Measurements from ENCODE around the gene CACNA2D4. TPM values are rescaled to one million over a fixed set of nuclear protein-coding genes. Genes with fewer than 3 reads are reported as not detected.

Gene CACNA2D4
- total and polyA plus RNA-seq, 4 donors: 1.5 to 12.6 (median 7.3) TPM

DNA sequence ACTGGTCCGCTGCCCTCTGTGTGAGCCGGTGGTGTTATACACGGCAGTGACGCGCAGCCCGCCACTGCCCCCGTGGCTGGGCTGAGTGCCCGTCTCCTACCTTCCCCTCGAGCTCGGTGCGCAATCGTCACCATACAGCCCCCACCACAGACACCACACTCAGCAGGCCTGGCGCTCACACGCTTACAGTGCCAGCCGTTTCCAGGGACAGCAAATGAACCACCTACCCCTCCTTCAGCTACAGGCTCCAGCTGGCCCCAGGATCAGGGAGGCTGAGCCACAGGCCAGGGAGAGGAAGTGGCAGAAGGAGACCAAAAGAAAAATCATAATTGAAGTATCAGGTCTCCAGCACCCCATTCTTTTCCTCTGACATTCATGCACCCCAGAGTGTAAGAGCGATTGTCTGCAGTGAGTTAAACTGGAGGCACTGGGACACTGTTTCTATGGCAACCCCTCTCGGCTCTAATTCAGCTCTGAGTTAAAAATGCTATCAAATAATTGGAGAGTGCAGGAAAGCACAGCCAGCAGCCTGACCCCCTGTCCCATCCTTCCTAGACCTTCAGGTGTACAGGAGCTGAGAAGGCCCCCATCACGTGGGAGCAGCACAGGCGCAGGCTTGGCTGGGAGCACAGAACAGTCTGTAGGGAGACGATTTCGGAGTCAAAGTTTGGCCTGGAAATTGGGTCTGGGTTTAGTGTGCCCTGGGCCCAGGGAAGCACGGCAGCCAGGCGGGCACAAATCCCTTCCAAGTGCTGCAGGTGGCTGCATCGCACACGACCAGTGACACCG lies 80.1 kb downstream of the CACNA2D4 start:
- Histone ChIP-seq H3K9me3 (ENCODE audit: control insufficient read depth in 4 of 4, insufficient read depth in 3 of 4, low read length in 3 of 4) (peaks cover 0 to 6% (median 0%) of the 10 kb centered on the region in 4 donors), H3K27me3 (ENCODE audit: control insufficient read depth in 3 of 3, insufficient read depth in 3 of 3, low read length in 2 of 3) (peaks cover 0 to 3% (median 0%) of the 10 kb centered on the region in 3 donors), H3K27ac (ENCODE audit: low read depth in 1 of 2, low read length in 1 of 2) (no peak overlapping the region), H3K36me3 (ENCODE audit: control insufficient read depth in 4 of 4, insufficient read depth in 4 of 4, low read length in 4 of 4) (no peaks in the 10 kb centered on the region), H3K9ac (ENCODE audit: insufficient read depth in 1 of 2, low read length in 2 of 2) (no peak overlapping the region), H3K4me3 (no peak overlapping the region), H3K4me1 (ENCODE audit: control insufficient read depth in 5 of 5, insufficient read depth in 5 of 5, low read length in 5 of 5) (no peaks in the 10 kb centered on the region)
- DNase-seq (no peak), ATAC-seq (ENCODE audit: insufficient read depth, low FRiP score) (no peak)
- TF ChIP-seq, protein P1, sequence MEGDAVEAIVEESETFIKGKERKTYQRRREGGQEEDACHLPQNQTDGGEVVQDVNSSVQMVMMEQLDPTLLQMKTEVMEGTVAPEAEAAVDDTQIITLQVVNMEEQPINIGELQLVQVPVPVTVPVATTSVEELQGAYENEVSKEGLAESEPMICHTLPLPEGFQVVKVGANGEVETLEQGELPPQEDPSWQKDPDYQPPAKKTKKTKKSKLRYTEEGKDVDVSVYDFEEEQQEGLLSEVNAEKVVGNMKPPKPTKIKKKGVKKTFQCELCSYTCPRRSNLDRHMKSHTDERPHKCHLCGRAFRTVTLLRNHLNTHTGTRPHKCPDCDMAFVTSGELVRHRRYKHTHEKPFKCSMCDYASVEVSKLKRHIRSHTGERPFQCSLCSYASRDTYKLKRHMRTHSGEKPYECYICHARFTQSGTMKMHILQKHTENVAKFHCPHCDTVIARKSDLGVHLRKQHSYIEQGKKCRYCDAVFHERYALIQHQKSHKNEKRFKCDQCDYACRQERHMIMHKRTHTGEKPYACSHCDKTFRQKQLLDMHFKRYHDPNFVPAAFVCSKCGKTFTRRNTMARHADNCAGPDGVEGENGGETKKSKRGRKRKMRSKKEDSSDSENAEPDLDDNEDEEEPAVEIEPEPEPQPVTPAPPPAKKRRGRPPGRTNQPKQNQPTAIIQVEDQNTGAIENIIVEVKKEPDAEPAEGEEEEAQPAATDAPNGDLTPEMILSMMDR (IDR thresholded peaks at IDR 0.05; ENCODE audit: control extremely low read depth, extremely low read depth): no peak
- 80 to 81% methylated on average over 26 of the region's 26 CpGs for WGBS, 2 donors

DNA sequence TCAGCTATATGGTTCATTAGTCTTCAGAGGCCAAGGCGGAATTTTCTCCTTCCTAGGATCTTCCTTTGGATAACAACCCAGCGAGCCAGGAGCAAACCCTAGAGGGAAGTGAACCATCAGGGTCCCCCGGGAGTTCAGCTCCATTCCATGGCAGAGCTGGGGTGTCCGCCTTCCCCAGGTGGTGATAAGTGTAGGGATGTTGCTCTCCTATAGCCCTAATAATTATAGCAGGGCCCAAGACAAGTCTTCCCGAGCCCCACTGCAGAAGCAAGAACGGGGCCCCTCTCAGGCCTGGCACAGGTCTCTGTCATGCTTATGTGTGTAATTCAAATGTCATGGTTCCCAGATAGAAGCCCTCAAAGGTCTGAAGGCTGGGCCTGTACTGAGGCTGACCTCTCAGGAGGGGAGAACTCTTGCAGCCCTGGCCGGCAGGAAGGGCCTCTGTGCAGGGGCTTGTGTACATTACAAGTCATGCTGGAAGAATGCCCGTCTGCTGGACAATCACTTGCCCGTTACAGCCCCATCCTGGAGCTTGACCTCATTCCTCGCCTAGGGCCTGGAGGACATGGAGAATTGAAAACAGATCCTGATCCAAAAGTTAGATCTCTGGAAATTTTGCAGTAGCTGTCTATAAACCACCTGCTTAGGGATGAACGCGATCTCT lies 80.8 kb downstream of the CACNA2D4 start:
- TF ChIP-seq, protein P1 (IDR thresholded peaks at IDR 0.05; ENCODE audit: control extremely low read depth, extremely low read depth): no peak
- ATAC-seq (ENCODE audit: insufficient read depth, low FRiP score) (no peak), DNase-seq (no peak)
- peaks cover 0 to 3% (median 2%) of the 10 kb centered on the region in 3 donors for H3K27me3 ChIP-seq (ENCODE audit: control insufficient read depth in 3 of 3, insufficient read depth in 3 of 3, low read length in 2 of 3)
- H3K4me3 ChIP-seq: no peak overlapping the region
- no peaks in the 10 kb centered on the region for H3K4me1 ChIP-seq (ENCODE audit: control insufficient read depth in 5 of 5, insufficient read depth in 5 of 5, low read length in 5 of 5)
- WGBS, 2 donors: 73 to 86% methylated on average over 12 of the region's 12 CpGs
- H3K9ac ChIP-seq (ENCODE audit: insufficient read depth in 1 of 2, low read length in 2 of 2): no peak overlapping the region
- peaks cover 0 to 9% (median 0%) of the 10 kb centered on the region in 4 donors for H3K9me3 ChIP-seq (ENCODE audit: control insufficient read depth in 4 of 4, insufficient read depth in 3 of 4, low read length in 3 of 4)
- no peaks in the 10 kb centered on the region for H3K36me3 ChIP-seq (ENCODE audit: control insufficient read depth in 4 of 4, insufficient read depth in 4 of 4, low read length in 4 of 4)
- no peak overlapping the region for H3K27ac ChIP-seq (ENCODE audit: low read depth in 1 of 2, low read length in 1 of 2)

DNA sequence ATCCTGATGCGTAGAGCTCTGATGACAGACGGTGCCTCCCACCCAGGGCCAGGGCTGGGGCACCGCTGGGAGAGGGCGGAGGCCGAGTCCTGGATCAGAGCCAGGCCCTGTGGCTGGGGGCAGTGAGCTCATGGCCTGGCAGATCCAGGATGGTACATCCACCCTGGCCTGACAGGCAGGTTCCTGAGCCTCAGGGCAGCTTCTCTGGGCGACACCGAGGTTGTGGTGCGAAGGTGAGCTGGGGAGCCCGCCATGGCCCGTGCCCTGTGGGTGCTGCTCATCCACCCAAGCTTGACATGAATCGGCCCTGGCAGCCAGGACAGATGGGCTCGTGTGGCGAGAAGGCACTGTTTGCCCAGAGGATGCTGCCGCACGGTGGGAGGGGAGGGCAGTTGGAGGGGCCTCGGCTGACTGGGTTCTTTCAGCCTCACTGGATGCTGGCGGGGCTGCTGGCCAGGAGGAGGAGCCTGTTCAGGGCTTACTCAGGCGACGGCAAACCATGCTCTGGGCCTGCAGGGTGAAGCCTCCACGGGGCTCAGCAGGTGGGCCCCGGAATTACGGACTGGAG lies 81.5 kb downstream of the CACNA2D4 start:
- no peak for ATAC-seq (ENCODE audit: insufficient read depth, low FRiP score)
- TF ChIP-seq, protein P1 (IDR thresholded peaks at IDR 0.05; ENCODE audit: control extremely low read depth, extremely low read depth): no peak
- DNase-seq: no peak
- Histone ChIP-seq H3K36me3 (ENCODE audit: control insufficient read depth in 4 of 4, insufficient read depth in 4 of 4, low read length in 4 of 4) (no peaks in the 10 kb centered on the region), H3K9me3 (ENCODE audit: control insufficient read depth in 4 of 4, insufficient read depth in 3 of 4, low read length in 3 of 4) (peaks cover 0 to 9% (median 0%) of the 10 kb centered on the region in 4 donors), H3K27ac (ENCODE audit: low read depth in 1 of 2, low read length in 1 of 2) (no peak overlapping the region), H3K27me3 (ENCODE audit: control insufficient read depth in 3 of 3, insufficient read depth in 3 of 3, low read length in 2 of 3) (peaks cover 0 to 7% (median 6%) of the 10 kb centered on the region in 3 donors), H3K4me1 (ENCODE audit: control insufficient read depth in 5 of 5, insufficient read depth in 5 of 5, low read length in 5 of 5) (no peaks in the 10 kb centered on the region), H3K4me3 (no peak overlapping the region), H3K9ac (ENCODE audit: insufficient read depth in 1 of 2, low read length in 2 of 2) (no peak overlapping the region)
- WGBS, 2 donors: 73 to 81% methylated on average over 22 of the region's 22 CpGs
